ENCODE results near the gene ARHGDIB.

The ARHGDIB gene

DNA sequence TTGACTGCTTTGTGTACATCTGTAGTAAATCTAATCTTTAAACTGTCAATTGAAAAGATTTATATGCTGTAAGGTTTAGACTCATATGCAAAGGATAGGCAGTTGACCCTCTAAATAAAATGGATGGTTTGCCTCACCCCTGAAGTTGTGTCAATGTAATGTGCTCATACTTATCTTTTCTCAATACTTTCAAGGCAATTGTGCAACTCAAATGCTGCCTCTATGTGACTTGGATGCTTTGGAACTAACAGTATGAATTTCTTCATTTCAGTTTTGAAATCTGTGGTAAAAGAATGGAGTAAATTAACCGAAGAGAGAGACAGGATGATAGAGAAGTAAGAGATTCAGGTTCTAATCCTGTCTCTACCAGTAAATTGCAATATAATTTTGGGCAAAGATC, 21.2 kb upstream of the ARHGDIB start:
- no peak for DNase-seq

DNA sequence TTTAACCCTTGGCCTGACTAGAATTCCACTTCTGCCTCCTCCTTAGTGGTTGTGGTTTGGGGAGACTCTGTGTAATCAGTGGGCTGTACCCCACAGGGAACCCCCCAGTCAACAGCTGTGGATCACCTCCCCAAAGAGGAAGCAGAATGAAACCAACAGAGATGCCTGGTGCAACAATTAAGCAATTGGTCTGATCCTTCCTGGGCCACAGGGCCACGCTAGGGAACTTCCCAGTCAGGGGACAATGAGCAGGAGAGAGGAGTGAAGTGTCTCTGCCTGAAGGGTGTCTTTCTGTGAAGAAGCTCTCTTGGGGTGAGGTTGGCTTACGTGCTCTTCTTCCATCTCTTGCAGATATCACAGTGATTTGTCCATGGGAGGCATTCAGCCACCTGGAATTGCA, 19.6 kb upstream of the ARHGDIB start:
- no peak for DNase-seq

DNA sequence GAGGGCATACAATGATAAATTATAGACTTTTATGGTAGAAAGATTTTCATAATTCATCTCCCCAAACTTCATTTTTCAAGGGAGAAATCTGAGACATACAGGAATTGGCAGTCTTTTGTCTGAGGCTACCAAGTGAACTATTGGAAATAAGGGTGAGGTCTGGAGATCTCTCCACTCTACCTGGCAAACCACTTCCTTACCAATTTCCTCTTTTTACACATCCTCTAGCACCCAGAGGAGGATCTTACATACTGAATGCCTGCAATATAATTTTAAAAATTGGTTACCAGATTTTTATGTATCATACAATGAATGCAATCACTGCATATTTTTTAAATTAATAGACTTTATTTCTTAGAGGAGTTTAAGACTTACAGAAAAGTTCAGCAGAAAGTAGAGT, 18.1 kb upstream of the ARHGDIB start:
- DNase-seq: no peak

DNA sequence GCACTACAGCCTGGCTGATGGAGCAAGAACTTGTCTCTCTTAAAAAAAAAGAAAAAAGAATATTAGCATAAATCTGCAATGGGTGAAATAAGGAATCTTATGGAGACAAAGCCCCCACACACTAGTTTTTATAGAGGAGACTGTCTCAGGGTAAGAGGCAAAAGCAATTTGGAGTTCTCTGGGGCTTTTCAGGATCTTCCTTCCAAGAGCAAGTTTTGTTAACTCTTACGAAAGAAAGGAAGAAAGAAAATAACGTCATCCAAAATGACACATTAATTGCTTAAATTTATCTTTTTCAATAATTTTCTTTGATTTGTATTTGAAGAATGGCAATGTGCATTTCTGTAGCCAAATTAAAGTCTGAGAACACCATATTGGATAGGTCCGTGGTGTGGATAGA, 15.3 kb upstream of the ARHGDIB start:
- no peak for DNase-seq

DNA sequence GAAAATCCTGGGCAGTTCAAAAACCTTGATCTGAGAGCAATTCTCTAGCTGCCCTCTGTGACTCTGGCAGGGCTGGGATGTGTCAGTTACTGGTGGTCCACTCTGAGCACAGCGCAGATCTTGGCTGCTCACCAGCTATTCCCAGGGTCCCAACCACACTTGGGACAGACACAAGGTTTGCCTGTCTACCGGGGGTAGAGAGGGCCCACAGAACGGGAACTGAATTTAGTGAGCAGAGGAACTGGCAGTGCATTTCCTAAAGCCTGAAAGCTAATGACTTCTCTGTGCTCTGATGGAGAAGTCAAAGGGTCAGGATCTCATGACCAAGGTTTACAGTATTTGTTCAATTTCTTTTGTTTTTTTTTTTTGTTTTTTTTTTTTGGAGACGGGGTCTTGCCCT, 14.1 kb upstream of the ARHGDIB start:
- no peak for DNase-seq

DNA sequence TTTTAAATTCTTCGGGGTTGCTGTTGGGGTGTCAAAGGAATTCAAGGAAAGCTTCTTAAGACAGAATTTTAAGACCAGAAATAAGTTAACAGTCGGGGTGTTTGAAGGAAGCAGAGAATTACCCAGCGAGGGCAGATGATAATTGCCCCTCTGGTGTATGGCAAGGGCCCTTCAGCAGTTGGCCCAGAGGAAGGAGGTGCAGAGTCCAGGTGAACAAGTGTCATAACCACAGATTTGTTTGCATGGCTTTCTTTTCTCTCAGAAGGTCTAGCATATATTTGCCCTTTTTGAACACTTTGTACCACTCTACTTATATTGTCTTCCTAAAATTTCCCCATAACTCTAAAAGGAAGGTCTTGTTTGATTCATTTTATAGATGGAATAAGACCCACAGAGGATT, 13.2 kb upstream of the ARHGDIB start:
- no peak for DNase-seq

DNA sequence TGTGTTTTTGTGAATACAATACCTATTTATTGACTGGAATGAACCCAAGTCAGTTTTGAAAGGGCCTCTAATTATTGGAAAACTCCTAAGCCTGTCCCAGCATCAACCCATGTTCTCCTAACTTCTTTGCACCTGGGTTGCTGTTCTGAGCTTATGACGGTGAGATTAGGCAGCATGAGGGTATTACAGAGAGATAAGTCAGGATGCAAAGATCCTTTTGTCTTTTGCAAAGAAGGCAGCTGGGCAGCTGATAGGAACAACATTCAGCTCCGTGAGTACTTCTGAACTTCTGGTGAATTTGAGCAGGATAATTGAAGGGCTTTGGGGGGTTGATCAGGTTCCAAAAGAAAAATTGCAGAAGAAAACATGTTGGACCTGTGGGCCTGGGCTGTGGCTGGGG, 11.4 kb upstream of the ARHGDIB start, which contains the start of gene PDE6H:
TSS of gene PDE6H (plus strand) at position 227 of the 400 bp plus-strand sequence. CDS start 4,971 bp downstream, outside the sequence.
- no peak for DNase-seq

DNA sequence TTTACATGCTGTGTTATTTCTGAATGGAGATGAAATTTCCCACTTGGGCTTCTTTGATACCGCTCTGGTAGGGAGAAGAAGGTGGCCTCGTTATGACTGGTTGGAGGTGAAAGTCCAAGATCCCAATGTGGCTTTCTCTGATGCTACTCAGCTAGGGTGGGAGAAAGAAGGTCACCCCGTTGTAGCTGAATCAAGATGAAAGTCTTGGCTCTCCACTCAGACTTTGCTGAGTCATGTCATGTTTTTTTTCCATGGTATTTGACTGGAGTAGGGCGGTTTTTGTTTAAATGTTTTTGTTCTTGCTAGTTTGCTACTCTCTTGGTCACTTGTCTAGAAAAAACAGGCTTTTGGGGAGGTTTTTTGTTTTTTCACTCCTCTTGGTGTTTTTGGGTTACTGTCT, 9.1 kb upstream of the ARHGDIB start:
- DNase-seq: no peak

DNA sequence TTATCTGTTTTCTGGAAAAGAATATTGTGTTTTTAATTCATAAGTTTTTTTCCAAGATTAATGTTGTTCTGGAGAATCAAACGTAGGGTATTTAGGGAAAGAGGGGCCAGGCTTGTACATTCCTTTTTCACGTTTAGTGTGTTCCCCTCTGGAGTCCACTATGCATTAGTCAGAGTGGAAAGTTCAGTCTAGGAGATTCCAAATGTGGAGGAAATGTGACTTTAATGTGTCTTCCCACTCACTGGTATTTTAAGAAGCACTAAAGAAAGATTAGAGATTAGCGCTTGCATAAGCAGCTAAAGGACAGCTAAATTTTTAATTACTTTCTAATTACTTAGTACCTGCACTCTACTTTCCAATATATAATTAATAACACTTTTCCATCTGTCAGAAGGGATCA, 7.1 kb upstream of the ARHGDIB start:
- DNase-seq: no peak

DNA sequence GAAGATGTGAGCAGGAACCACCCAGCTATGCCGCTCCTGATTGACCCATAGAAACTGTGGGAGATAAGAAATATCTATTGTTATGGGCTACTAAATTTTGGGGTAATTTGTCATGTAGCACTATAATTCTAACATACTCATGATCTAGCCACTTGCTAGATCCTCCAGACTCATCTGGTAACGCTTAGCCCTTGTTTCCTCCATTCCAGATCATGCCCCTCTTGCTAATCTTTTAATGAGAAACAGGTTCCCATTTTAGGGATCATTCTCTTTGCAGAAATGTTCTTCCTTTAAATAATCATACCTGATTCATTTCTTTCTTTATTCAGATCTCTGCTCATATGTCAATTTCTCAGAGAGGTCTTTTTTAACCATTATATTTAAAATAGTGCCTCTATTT, 3.8 kb upstream of the ARHGDIB start:
- DNase-seq: no peak

DNA sequence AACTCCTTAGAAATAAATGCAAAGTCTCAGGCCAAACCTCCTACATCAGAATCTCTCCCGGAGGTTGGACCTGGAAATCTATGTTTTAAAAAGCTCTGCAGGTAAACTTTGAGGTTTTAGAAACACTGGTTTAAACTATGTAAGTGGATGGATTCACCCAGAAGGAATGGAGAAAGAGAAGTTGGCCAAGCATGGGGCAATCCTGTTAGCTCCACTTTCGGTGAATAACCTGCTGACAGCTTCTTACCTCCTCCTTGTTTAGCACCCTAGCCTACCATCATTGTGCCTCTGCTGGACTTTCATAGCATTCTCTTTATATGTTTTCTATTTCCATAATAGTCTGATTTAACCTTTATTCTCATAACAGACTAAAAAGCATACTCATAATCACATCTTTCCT, 3.0 kb upstream of the ARHGDIB start:
- no peak for DNase-seq

DNA sequence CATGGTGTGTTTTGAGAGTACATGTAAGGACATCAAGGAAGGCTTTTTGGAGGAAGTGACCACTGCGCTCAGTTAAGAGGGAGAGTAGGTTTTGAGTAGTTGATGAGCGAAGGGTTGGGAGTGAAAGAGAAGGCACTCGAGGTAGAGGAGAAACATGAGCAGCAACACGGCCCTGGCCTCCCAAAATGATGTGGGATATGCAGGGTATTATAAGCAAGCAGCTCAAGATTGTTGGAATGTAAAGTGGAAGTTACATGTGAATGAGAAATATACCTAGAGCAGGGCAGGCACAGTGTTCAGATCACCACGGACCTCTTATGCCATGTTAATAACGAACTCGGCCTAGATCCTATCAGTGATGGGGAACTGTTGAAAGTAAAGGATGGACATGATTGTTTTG, 2.1 kb upstream of the ARHGDIB start:
- DNase-seq: no peak

DNA sequence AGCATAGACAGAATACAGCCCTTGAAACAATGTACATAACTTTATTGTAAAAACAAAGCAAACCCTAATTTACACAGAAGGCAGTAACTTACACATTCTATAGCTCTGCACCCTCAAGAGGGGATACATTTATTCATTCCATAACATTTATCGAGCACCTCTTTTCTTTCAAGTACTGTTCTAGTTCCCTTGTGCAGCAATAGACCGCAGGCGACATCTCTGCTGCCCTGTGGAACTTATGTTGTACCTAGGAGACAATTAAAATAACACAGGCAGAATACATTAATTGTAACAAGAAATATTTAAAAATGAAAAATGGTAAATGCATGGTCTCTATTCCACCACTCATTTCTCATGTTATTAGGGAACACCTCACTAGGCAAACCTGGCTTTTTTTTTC, 1.4 kb upstream of the ARHGDIB start:
- DNase-seq: no peak

DNA sequence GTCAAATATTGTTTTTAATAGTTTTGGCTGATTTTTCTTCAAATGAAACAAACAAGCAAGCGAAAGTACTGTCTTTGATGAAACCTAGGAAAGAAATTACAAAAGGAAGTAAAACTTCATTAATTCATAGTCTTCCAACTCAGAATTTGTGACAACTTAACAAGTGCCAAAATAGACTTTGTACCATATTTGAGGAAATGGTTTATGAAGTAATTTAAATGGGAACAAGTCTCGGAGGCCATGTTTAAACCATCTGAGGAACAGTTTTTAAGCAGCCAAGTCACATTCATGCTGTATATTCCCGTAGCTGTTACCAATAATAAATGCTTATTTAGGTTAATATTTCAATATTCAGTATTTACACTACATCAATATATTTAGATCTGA, 745 bp upstream of the ARHGDIB start:
- no peak for DNase-seq

DNA sequence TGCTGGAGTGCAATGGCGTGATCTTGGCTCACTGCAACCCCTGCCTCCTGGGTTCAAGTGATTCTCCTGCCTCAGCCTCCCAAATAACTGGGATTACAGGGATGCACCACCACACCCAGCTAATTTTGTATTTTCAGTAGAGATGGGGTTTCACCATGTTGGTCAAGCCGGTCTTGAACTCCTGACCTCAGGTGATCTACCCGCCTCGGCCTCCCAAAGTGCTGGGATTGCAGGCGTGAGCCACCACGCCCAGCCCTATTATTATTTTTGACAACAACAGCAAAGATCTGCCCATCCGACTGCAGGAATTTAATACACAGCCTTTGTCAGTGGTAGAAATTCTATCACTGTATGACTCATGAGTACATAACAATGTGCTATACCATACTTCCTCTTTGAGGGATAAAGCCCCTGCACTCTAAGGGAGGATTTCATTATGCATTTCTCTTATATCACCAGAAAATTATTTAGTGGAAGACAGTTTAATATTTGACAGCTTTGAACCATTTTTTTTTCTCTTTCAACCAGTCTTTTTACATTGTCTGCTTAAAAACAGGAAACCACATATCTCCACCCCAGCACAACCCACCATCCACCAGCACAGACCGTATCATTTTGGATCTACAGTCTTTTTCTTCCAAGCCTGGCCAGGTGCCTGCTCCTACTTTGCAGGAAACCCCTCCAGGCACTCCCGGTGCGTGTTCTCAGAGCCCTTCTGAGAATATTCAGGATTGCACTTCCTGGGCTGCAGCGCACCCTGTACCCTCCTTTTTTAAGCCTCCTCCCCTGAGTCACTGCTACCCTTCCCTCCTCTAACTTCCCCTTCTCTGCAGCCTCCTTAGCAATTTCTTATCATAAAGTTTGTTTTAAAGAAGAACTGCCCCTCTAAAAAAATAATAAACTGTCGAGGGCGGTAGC, 594 bp downstream of the ARHGDIB start:
- no peak for DNase-seq

DNA sequence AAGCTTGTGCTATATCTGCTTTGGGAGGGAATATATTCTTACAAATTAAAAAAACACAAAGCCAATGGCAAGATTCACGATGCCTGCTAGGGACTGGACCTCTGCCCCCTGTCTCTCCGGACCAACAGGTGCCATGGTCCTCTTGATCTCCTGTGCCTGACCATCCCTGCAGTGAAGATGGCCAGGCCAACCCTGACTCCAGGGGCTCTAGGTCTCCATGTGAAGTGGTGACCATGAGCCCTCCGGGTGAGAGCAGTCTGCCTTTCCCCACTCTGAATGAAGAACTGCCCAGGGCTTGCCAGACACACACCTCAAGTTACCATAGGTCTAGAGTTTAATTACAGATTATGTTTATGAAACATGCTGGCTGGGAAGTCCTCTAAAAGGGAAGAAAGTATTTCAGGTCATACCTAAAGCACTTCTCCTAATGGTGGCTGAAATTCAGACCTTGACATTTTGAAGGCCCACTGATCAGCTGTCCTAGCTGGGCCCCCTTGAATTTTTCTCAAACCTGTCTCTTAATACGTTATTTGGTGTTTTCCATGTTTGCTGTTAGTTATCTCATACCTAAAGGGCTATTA, 1.4 kb downstream of the ARHGDIB start:
- no peak for DNase-seq

DNA sequence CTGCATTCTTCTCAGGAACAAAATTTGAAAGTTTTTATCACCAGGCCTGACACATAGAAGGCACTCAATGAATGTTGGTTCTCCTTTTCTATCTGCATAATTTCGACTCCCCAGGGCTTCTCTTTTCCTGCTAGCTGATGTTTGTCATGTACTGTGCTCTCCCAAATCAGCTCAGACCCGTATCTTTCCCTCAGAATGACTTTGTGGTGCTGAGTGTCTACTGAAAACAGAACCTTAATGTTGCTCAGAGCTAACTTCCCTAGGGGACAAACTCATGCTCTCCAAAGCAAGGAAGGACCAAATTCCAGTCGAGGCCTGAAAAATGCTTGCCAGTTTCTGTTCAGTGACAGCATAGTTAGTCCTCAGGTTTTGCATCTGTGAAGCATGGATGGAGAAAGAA, 1.9 kb downstream of the ARHGDIB start:
- DNase-seq: no peak

DNA sequence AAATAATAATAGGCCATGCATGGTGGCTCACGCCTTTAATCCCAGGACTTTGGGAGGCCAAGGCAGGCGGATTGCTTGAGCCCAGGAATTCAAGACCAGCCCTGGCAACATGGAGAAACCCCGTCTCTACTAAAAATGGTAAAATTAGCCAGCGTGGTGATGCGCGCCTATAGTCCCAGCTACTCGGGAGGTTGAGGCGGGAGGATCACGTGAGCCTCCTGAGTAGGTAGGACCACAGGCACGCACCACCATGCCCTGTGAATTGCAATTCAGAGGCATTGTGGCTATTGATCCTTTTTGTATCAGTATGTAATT, 2.3 kb downstream of the ARHGDIB start:
- no peak for DNase-seq

DNA sequence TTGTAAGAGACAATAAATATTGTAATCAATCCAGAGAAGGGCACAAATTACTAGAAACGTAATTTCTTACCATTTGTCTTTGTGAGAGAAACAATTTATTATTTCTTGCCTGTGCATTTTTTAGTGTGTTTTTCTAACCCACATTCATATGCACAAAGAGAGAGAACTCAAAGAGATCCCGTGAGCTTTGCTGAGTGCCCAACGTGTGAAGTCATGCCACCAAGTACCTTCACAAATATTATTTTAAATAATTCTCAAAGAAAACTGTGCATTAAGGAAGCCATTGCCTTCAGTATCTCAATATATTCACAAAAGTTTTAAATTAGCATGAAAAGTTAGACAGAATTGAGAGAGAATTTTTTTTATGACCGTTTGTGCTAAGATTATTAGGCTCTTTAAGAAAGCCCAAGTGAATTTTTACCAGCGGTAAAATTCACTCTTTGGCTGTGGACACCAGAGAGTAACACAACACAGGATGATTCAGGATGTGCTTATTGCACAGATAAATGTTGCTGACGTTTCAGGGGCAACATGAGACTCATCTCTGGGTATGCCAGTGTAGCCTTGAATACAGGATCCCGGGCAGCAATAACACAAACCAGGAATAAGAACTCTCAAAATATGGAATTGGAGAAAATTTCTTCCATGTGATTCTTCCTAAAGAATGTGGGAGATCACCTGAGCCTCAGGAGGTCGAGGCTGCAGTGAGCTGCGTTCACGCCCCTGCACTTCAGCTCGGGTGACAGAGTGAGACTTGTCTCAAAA, 2.9 kb downstream of the ARHGDIB start:
- DNase-seq: no peak

DNA sequence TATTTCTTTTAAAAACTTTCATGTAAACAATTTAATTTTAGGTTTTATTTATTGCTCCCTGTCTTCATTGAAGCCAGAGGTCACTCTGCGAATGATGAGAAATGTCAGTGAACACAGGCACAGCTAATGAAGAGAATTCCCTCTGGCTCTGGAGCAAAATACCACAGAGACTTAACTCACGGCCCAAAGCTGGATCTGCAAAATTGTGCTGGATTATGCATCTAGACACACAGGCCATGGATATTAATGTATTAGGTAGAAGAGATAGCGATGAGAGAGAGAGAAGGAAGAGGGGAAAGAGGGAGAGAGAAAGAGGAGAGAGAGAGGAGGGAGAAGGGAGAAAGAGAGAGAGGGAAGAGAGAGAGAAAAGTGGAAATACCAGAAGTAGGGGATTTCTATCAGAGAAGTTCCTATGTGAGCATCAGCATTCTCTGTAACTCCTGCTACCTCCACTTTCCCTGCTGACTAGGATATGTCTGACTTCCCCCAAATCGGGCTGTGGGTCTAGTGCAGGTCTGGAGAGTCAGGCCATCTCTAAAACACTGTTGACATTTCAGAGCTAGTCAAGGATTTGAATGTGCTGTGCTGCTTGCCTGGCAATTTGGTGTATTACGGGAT, 3.7 kb downstream of the ARHGDIB start:
- no peak for DNase-seq

DNA sequence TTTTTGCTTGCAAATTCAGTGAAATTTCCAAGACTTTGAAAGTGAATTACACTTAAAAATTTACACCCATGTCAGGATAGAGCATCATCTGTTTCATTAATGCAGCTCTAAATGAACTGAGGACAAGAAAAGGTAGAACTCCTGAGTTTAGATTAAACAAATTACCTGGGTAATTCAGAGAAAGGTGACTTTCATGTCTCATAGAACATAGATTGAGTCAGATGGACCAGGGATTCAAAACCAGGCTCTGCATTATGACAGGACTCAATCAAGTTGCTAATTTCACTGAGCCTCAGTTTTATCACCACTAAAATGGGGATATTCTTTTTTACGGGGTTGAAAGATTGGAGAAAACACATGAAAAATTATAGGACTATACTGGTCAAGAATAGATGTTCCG, 4.5 kb downstream of the ARHGDIB start:
- no peak for DNase-seq

DNA sequence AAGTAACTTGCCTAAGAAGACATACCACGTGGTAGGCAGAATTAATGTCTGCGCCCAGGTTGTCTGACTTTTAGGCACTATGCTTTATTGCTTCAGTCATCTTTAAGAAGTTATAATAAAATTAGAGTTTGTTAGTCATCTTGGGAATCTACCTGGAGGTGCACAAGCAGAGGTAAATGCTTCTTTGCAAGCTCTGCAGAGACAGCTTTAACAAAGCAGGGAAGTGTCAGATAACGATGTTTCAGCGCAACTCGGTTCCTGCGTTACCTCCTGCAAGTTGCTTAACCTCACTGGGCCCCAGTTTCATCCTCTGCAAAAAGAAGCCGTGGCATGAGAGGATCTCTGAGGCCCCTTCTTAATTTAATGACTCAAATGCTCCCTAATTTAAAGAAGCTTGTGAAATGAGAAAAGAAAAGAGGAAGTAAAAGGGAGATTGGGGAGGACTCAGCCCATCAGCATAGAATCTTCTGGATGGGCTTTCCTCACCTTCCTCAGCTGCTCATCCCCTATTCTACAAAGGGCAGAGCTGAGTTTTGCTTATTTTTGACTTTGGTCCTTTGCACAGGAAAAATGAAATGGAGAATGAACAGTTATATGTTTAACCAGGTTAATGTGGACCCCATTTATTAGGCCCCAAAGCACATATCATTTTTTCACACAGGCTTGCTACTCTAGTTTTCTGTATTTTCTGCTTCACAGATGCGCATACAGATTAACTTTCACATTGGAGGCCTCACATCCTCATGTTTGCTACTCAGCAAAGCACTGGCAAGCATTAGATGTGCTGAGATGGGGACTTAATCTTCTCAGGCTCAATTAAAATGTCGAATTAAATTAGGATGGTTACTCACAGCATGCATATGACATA, 5.1 kb downstream of the ARHGDIB start:
- no peak for DNase-seq

DNA sequence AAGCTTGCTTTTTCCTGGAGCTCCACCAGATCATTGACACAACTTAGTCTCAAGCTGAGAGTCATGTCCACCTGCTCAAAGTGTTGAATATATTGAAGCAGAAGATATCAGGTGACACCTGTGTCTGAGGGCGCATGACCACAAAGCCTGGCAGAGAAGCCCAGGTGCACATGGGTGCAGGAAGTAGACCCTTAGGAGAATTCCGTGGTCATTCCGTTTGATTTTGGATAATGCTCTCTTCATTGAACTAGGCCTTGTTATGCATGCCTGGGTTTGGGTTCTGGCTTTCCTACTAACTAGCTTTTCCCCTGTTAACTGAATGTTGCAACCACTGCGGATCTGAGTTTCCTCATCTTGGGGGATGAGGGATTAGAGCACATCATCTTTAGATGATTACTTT, 7.1 kb downstream of the ARHGDIB start:
- DNase-seq: no peak
